ENCODE data around the gene PTGES. TPM values are rescaled to one million over a fixed set of nuclear protein-coding genes. Genes with fewer than 3 reads are reported as not detected.

PTGES gene
- polyA plus RNA-seq, 1 of the 3 experiments (the other 2 are of a cell fraction), result 5.2 TPM

GRCh38 chr9:129695870-129696269 is 57.0 kb downstream of the PTGES start:
- Histone ChIP-seq H3K4me1 (ENCODE audit: control insufficient read depth in 1 of 2, insufficient read depth in 2 of 2, low read depth in 1 of 2, low read length in 1 of 2) (peaks cover 0 to 18% of the 10 kb centered on the region in 2 experiments; a peak in 2 of 4 replicates), H3K4me2 (no peak overlapping the region), H3K79me2 (ENCODE audit: insufficient read depth) (no peaks in the 10 kb centered on the region), H2AFZ (ENCODE audit: low read depth) (no peak overlapping the region), H3K9me2 (no peaks in the 10 kb centered on the region), H3K27ac (ENCODE audit: low read depth in 2 of 2, low read length in 1 of 2) (no peak overlapping the region), H3K27me3 (ENCODE audit: insufficient read depth) (no peaks in the 10 kb centered on the region), H3K9ac (no peak overlapping the region), H4K20me1 (ENCODE audit: insufficient read depth) (no peaks in the 10 kb centered on the region), H3K9me3 (no peaks in the 10 kb centered on the region), H3K36me3 (replicated peaks in 1 of 2; ENCODE audit: control insufficient read depth in 1 of 2, insufficient read depth in 2 of 2, low read length in 1 of 2) (no peaks in the 10 kb centered on the region), H3K4me3 (ENCODE audit: low read depth in 2 of 2, low read length in 1 of 2) (no peak overlapping the region), H3F3A (replicated peaks; ENCODE audit: insufficient read depth) (peaks cover 4% of the 10 kb centered on the region)
- DNase-seq, result no peak
- 93% methylated on average over 3 of the region's 3 CpGs for WGBS (ENCODE audit: low lambda C conversion rate)
- TF ChIP-seq ZBTB33 (IDR thresholded peaks at IDR 0.05; ENCODE audit: borderline replicate concordance, low read depth) (no peak), MAX (IDR thresholded peaks at IDR 0.05; ENCODE audit: low read depth) (no peak), GATA2 (CRISPR knock-in tag; IDR thresholded peaks at IDR 0.05) (no peak), CHD2 (IDR thresholded peaks at IDR 0.05; ENCODE audit: low read length, partially characterized antibody) (no peak), RCOR1 (IDR thresholded peaks at IDR 0.05; ENCODE audit: low read length) (no peak), RFX5 (IDR thresholded peaks at IDR 0.05; ENCODE audit: low read length) (no peak), POLR2AphosphoS5 (IDR thresholded peaks at IDR 0.05; ENCODE audit: low read depth, low read length) (no peak), TAF1 (IDR thresholded peaks at IDR 0.05; ENCODE audit: borderline replicate concordance, low read depth, low read length) (no peak), EZH2phosphoT487 (IDR thresholded peaks at IDR 0.05; ENCODE audit: borderline replicate concordance, low read depth) (no peak), NRF1 (IDR thresholded peaks at IDR 0.05; ENCODE audit: low read depth, low read length) (no peak), SIN3A (IDR thresholded peaks at IDR 0.05; ENCODE audit: borderline replicate concordance, low read depth, low read length) (no peak), FOSL2 (IDR thresholded peaks at IDR 0.05; ENCODE audit: borderline replicate concordance, low read depth) (no peak), TEAD4 (IDR thresholded peaks at IDR 0.05; ENCODE audit: borderline replicate concordance, insufficient read depth) (no peak), MEF2A (IDR thresholded peaks at IDR 0.05; ENCODE audit: borderline replicate concordance, low read depth) (no peak), USF1 (IDR thresholded peaks at IDR 0.05; ENCODE audit: borderline replicate concordance, low read depth) (no peak), RAD21 (IDR thresholded peaks at IDR 0.05; ENCODE audit: low read length) (no peak), GABPA (IDR thresholded peaks at IDR 0.05; ENCODE audit: low read depth) (no peak), PBX3 (IDR thresholded peaks at IDR 0.05) (no peak), REST (IDR thresholded peaks at IDR 0.05; ENCODE audit: low read depth, low read length) (no peak)
- ChIA-PET CTCF (interaction anchor here (0.6 to 4.9 kb wide), 4 partner anchors 30 to 552 kb away, joined by 3 to 31 read pairs (median 6); no protein-coding TSS in a partner anchor), POLR2A (interaction anchor here (1.4 kb wide), 1 partner anchor 46 kb away, joined by 4 read pairs; no protein-coding TSS in a partner anchor)

Measured in SK-N-SH (cell line).